ENCODE measurements around the gene STN1. TPM values are rescaled to one million over a fixed set of nuclear protein-coding genes. Genes with fewer than 3 reads are reported as not detected.

The STN1 gene
- total and polyA plus RNA-seq, 2 of the 8 experiments (the other 6 are each of a cell fraction or from before 2014, with no cell fraction given) = 10.1 to 12.4 TPM

DNA sequence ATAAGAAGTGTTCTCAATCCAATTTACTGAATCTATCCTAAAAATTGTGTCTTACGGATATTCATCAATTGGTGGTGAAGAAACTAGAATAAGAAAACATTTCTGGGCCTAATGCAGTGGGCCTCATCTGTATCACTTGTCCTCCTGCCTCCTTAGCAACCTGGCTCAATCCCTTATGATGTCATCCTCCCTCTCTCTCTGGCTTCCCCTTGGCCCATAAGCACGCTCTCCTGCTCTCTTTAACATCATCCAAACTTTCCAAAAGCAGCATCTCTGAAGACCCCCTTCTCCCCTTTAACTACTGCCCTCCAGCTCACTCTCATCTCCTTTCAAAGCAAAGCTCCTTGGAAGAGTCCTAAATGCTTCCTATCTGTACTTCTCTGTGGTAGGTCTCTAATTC, 4.7 kb upstream of the STN1 start:
- Histone ChIP-seq H3K36me3 (ENCODE audit: control insufficient read depth in 2 of 4, insufficient read depth in 4 of 4, low read length in 3 of 4) (no peaks in the 10 kb centered on the region), H3K23ac (ENCODE audit: insufficient read length) (no peak overlapping the region), H3K18ac (ENCODE audit: extremely low read depth, low read length) (no peak overlapping the region), H4K8ac (ENCODE audit: extremely low read depth, insufficient read depth, low read length) (no peak overlapping the region; the same call in 1 of the 2 replicates), H3K14ac (ENCODE audit: insufficient read length) (no peak overlapping the region), H2BK5ac (ENCODE audit: low read depth, low read length) (no peak overlapping the region), H2BK20ac (ENCODE audit: low read length) (no peak overlapping the region), H3K4me3 (ENCODE audit: extremely low read depth in 1 of 4, insufficient read depth in 2 of 4, low read depth in 3 of 4, low read length in 4 of 4) (no peak overlapping the region), H2AFZ (ENCODE audit: low read length) (no peak overlapping the region), H2BK120ac (replicated peaks; ENCODE audit: low read depth, low read length) (no peak overlapping the region), H3K56ac (replicated peaks; ENCODE audit: insufficient read length, low read depth, low read length) (no peak overlapping the region), H3K9ac (replicated peaks in 1 of 4; ENCODE audit: extremely low read depth in 1 of 4, low read depth in 3 of 4, low read length in 3 of 4) (no peak overlapping the region), H3K4me2 (ENCODE audit: insufficient read depth in 1 of 2, low read depth in 2 of 2, low read length in 2 of 2) (no peak overlapping the region), H3K9me3 (ENCODE audit: insufficient read depth in 2 of 2, low read depth in 1 of 2, low read length in 1 of 2) (no peaks in the 10 kb centered on the region), H3K4me1 (replicated peaks in 1 of 4; ENCODE audit: control insufficient read depth in 3 of 4, insufficient read depth in 4 of 4, low read length in 3 of 4) (peaks cover 5 to 14% (median 7%) of the 10 kb centered on the region in 4 experiments; a peak in 6 of 7 replicates), H3K23me2 (ENCODE audit: low read depth, low read length) (peaks cover 3% of the 10 kb centered on the region; the same call in 1 of the 2 replicates), H2BK12ac (ENCODE audit: low read depth, low read length) (no peak overlapping the region), H3K79me1 (ENCODE audit: low read depth, low read length) (no peaks in the 10 kb centered on the region), H4K20me1 (replicated peaks in 1 of 2; ENCODE audit: control insufficient read depth in 1 of 2, insufficient read depth in 2 of 2, low read length in 2 of 2) (no peaks in the 10 kb centered on the region), H3K79me2 (ENCODE audit: control insufficient read depth in 1 of 2, insufficient read depth in 2 of 2, low read length in 2 of 2) (no peaks in the 10 kb centered on the region), H2AK5ac (ENCODE audit: low read depth, low read length) (no peak overlapping the region), H4K5ac (ENCODE audit: insufficient read length, low read depth, low read length) (no peak overlapping the region), H2BK15ac (ENCODE audit: low read length) (no peak overlapping the region), H3K27ac (ENCODE audit: low read depth, low read length) (no peak overlapping the region), H3K4ac (replicated peaks; ENCODE audit: insufficient read length, low read depth, low read length) (no peak overlapping the region), H3K27me3 (replicated peaks in 1 of 4; ENCODE audit: control insufficient read depth in 3 of 4, extremely low read depth in 1 of 4, insufficient read depth in 3 of 4, low read length in 3 of 4) (no peaks in the 10 kb centered on the region), H4K91ac (replicated peaks; ENCODE audit: insufficient read length, low read length) (no peak overlapping the region)
- no peak for TF ChIP-seq YY1 (IDR thresholded peaks at IDR 0.05; ENCODE audit: low read depth, low read length)
- TF ChIP-seq EZH2 (IDR thresholded peaks at IDR 0.05; ENCODE audit: low read depth, low read length, severe bottlenecking) = no peak
- no peak for TF ChIP-seq POU5F1 (IDR thresholded peaks at IDR 0.05; ENCODE audit: low read depth, low read length)
- TF ChIP-seq SIRT6 (IDR thresholded peaks at IDR 0.05; ENCODE audit: low read length) = no peak
- TF ChIP-seq, protein P1, sequence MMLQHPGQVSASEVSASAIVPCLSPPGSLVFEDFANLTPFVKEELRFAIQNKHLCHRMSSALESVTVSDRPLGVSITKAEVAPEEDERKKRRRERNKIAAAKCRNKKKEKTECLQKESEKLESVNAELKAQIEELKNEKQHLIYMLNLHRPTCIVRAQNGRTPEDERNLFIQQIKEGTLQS (IDR thresholded peaks at IDR 0.05; ENCODE audit: insufficient read depth, low read depth, low read length) = no peak
- TF ChIP-seq CREB1 (IDR thresholded peaks at IDR 0.05) = no peak
- no peak for TF ChIP-seq KDM4A (IDR thresholded peaks at IDR 0.05; ENCODE audit: low read depth, low read length, severe bottlenecking)
- no peak for TF ChIP-seq KDM1A (IDR thresholded peaks at IDR 0.05; ENCODE audit: borderline replicate concordance, low read length)
- TF ChIP-seq EGR1 (IDR thresholded peaks at IDR 0.05; ENCODE audit: borderline replicate concordance, low read depth, low read length) = no peak
- DNase-seq (ENCODE audit: low read depth in 1 of 2, low spot score in 2 of 2) (no peak), FAIRE-seq (no peak)
- 84% methylated on average over 2 of the region's 2 CpGs; no CpG with 5 or more reads in 1 of the 2 experiments for WGBS, 2 experiments (ENCODE audit: extremely low coverage in 1 of 2, insufficient coverage in 1 of 2, insufficient read length in 1 of 2, insufficient replicate concordance in 2 of 2, low coverage in 1 of 2, low lambda C conversion rate in 2 of 2, missing lambda C conversion rate in 1 of 2)
- CTCF ChIA-PET (ENCODE audit: partially characterized antibody) = interaction anchor here (1.5 to 2.3 kb wide), 2 partner anchors 10 to 22 kb away, joined by 3 to 10 read pairs; no protein-coding TSS in a partner anchor
- POLR2A ChIA-PET (ENCODE audit: partially characterized antibody) = no interaction called here

All from H1 (cell line).